Measurements from ENCODE around the gene TRAPPC11.
A peak's percentile ranks its signal among the peaks of the same experiment; 100 is the strongest.
"Not testable (repeated sequence)": the region's sequence is repeated elsewhere in the genome, so short reads cannot be mapped to it uniquely, and the experiment has no call there.

TRAPPC11 gene

DNA sequence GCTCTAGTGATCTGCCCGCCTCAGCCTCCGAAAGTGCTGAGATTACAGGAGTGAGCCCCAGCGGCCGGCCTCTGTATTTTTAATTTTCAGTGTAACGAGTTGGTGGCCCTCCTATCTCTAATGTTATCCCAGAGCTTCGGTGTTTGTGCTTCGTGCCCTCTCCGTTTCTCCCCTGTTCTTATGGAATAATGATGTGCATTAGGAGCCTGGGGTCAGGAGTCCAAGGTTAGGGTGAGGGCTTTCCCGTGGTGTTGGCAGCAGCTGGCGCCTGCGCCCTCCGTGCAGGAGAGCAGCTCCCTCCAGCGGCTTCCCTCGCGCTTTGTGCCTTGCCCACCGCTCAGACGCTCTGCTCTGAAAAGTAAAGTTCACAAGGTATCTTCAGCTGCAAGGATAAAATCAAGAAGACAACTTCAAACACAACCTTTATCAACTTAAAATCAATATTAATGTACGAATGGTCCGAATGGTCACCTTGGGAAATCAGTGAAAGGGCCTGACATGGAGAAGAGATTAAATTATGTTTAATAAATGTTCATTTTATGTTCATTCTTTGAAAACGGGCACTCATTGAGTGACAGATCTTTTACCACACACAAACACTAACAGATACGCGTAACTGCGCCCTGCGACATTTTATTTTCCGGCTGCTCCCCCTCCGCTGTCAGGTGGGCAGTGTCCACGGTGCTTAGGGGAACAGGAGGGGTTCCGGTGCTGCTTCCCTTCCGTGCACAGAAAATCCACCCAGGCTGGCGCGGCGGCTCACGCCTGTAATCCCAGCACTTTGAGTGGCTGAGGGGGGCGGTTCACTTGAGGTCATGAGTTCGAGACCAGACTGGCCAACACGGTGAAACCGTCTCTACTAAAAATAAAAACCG lies 62.4 kb downstream of the TRAPPC11 start:
- peak; percentile 32 for DNase-seq (ENCODE audit: low spot score)

DNA sequence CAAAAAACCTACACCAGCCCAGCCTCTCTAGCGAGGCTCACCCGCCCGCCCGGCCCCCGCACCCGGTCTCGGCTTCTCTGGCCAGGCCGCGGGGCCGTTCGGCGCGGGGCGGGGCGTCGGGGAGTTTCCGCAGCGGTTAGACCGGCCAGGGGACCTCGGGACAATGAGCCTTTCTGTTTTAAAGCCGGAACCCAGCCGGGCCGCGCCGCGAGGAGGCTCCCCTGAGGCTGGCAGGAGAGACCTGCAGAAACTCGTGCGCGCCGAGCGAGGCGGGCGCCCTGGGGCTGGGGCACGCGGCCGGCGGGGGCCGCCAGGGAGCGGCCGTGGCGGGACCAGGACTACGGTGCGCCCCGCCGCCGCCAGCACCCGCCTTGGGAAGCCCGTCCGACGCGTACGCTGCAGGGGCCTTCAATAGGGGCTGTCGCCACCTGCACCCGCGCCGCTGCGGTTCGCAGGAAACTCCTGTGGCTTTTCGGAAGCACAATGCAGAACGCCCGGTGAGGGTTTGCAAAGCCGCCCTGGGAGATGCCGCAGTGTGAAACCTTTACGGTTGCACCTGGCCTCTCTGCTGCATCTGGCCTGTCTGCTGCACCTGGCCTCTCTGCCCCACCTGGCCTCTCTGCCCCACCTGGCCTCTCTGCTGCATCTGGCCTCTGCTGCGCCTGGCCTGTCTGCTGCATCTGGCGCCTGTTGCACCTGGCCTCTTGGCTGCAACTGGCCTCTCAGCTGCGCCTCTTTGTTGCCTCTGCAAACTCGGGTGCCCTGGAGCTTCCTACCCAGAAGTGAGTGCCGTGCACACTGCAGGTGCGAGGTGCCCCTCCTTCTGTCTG lies 63.9 kb downstream of the TRAPPC11 start:
- DNase-seq (ENCODE audit: low spot score), result peak; percentile 66

DNA sequence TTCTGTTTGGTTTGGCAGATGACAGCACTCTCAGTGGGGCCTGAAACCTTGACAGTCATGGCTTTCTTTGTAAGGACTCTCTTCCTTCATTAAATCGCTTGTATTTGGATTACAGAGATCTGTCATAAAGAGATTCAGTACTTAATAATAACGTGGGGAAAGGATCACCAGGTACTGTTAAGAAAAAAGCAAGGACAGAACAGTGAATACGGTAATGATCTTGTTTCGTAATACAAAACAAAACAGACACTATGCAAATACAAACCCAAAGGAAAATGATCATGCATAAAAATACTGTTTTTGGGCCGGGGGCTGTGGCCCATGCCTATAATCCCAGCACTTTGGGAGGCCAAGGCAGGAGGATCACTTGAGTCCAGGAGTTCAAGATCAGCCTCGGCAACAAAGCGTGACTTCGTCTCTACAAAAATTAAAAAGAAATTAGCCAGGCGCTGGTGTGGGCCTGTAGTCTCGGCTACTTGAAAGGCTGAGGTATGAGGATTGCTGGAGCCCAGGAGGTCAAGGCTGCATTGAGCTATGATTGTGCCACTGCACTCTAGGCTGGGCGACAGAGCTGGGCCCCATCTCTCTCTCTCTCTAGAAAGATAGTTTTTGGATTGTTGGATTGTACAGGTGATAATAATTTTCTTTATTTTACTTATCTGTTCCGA lies 64.6 kb downstream of the TRAPPC11 start:
- no peak for DNase-seq (ENCODE audit: low spot score)

DNA sequence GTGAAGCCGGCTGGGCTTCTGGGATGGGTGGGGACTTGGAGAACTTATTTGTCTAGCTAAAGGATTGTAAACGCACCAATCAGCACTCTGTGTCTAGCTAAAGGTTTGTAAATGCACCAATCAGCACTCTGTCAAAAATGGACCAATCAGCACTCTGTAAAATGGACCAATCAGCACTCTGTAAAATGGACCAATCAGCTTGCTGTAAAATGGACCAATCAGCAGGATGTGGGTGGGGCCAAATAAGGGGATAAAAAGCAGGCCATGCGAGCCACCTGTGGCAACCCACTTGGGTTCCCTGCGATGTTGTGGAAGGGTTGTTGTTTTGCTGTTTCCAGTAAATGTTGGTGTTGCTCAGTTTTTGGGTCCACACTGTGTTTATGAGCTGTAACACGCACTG lies 66.5 kb downstream of the TRAPPC11 start:
- not testable (repeated sequence) for DNase-seq (ENCODE audit: low spot score)

DNA sequence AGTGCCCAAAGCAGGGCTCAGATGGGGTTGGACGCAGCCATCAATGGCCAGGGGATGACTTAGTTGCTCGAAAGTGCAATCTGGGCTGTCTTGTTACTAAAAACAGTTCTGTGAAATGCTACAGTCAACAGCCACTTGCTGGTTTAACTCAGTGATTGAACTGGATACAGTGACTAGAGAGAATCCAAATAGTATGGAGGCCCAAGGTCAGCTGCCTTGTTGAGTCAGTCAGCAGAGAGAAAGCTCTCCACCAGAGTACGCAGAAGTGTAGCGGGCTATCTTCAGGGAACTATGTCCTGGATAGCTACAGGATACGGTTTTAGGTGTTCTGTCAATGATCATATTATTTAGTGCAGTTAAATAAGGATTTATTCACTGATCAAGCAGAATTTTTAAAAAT lies 68.4 kb downstream of the TRAPPC11 start:
- DNase-seq (ENCODE audit: low spot score), result no peak

DNA sequence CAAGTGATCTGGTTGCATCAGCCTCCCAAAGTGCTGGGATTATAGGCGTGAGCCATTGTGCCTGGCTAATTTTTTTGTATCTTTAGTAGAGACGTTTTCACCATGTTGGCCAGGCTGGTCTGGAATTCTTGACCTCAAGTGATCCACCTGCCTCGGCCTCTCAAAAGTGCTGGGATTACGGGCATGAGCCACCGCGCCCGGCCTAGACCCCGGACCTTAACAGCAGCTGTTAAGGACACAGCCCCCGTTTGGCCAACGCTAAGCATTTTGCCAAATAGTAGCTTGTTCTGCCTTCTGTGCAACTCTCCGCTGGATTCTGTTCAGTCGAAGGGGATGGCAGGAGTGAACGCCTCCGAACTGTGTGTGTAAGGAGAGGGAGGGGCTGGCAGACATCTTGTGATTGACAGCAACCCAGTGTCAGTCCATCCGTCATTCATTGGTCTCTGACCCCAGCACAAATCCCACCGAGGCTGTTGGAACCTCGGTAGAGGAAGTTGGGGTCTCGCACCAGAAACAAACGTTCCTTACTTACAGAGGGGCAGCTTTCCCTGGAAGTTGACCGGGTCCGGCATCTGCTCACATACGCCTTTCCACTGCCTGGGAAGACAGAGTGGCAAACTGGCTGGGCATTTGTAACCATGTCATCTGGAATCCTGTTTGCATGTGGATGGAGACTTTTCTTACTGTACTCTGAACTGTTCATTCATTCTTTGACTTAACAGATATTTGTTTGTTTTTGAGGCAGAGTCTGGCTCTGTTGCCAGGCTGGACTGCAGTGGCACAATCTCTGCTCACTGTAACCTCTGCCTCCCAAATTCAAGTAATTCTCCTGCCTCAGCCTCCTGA lies 69.4 kb downstream of the TRAPPC11 start:
- no peak for DNase-seq (ENCODE audit: low spot score)

DNA sequence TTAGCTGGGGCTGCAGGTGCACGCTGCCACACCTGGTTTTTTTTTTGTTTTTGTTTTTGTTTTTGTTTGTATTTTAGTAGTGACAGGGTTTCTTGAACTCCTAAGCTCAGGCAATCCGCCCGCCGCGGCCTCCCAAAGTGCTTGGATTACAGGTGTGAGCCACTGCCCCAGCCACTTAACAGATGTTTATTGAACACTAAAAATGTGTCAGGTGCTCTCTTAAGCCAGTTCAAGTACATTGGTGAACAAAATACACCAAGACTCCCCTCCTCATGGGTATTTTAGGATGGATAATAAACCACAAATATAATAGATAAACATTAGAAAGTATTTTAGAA lies 69.9 kb downstream of the TRAPPC11 start:
- no peak for DNase-seq (ENCODE audit: low spot score)

DNA sequence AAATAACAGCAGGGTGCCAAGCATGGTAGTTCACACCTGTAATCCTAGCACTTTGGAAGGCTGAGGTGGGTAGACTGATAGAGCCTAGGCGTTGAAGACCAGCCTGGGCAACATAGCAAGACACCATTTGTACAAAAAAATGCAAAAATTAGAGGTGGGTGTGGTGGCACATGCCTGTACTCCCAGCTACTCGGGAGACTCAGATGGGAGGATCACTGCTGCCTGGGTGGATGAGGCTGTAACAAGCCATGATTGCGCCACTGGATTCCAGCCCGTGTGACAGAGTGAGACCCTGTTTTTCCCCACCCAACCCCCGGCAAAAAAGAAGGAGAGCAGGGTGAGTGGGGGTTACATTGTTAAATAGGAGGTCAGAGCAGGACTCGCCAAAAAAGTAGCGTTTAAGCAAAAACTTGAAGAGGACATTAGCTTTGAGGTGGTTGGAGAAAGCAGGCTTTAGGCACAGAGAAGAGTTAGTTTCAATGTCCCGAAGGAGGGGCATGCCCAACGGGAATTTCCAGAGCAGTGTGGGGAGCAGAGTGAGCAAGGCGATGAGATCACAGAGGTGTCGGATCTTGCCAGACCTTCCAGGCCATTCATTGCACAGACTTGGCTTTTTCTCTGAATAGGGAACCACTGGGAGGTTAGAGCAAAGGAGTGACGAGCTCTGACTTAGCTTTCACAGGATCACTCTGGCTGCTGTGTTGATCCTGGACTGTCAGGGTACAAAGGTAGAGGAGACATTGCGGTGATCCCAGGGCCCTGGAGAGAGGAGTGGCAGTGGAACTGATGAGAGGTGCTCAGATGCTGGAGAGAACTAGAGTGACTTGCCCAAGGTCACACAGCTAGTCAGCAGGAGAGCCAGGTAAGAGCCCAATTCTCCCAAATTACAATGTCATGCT lies 70.6 kb downstream of the TRAPPC11 start:
- DNase-seq (ENCODE audit: low spot score), result no peak

DNA sequence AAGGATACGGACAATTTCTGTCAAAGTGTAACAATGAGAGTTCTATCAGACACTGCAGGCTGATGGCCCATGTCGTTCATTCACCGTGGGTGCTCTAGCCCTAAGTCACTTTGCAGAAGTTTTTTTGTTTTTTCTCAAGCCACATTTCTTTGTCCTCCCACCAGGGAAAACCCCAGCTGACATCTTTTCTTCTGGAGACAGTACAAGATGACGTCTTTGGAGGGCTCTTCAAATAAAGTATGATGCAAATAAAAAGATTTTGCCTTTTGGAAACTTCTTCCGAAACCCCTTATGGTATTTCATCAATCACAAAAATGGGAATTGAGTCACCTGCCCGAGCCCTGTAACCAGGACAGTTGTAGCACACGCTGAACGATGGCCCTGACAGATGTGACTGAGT lies 73.2 kb downstream of the TRAPPC11 start:
- DNase-seq (ENCODE audit: low spot score), result no peak

DNA sequence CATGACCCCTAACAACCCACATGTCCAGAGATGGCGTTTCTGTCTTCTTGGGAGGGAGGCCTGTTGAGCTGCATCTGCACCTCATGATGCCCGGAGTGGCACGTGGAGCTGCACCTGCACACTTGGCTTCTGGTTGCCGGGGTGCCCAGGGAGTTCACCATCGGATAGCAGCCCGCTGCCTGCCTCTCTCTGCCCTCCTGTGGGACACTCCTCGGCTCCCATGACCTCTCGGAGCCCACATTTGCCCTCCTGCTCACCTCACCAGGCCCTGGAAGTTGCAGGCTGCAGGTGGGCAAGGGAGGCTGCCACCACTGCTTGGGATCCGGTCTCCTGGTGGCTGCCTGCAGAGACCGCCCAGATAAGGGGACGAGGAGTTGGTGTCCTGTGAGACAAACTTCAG lies 74.1 kb downstream of the TRAPPC11 start:
- no peak for DNase-seq (ENCODE audit: low spot score)

DNA sequence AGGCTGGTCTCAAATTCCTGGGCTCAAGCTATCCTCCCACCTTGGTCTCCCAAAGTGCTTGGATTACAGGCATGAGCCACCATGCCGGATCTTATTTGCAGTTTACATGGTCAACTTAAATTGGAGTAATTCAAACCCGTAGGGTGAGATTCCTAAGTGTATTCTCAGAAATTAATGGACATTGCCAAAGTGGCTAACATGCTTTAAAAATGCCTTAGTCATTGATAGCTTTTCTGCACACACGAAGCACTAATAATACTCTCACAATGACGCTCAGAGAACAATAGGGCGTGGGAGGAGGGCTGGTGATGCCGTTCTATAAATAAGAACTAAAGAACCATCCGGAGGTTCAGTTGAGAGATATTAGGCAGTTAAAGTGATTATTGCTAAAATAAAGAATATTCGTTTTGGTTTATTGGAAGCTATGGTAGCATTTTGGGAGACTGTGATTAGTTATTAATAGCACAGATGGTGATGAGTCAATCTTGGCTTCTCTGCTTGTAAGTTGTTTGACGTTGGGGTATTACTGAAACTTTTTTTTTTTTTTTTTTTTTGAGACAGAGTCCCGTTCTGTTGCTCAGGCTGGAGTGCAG lies 79.1 kb downstream of the TRAPPC11 start:
- no peak for DNase-seq (ENCODE audit: low spot score)

DNA sequence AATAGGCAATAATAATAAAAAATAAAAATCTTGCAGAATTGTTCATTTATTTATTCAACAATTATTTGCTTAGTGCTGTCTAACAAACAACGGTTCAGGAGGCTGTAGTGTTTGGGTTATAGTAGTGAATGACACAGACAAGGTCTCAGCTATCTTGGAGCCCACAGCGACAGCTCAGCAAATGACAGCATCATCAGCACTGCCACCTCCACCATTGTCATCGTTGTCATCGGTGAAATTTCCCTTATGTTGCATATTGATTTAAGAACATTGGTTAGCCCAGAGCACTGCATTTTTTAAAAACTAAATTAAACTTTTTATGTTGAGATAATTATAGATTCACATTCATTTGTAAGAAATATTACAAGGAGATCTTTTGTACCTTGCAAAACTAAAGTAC lies 79.9 kb downstream of the TRAPPC11 start:
- DNase-seq (ENCODE audit: low spot score), result no peak

DNA sequence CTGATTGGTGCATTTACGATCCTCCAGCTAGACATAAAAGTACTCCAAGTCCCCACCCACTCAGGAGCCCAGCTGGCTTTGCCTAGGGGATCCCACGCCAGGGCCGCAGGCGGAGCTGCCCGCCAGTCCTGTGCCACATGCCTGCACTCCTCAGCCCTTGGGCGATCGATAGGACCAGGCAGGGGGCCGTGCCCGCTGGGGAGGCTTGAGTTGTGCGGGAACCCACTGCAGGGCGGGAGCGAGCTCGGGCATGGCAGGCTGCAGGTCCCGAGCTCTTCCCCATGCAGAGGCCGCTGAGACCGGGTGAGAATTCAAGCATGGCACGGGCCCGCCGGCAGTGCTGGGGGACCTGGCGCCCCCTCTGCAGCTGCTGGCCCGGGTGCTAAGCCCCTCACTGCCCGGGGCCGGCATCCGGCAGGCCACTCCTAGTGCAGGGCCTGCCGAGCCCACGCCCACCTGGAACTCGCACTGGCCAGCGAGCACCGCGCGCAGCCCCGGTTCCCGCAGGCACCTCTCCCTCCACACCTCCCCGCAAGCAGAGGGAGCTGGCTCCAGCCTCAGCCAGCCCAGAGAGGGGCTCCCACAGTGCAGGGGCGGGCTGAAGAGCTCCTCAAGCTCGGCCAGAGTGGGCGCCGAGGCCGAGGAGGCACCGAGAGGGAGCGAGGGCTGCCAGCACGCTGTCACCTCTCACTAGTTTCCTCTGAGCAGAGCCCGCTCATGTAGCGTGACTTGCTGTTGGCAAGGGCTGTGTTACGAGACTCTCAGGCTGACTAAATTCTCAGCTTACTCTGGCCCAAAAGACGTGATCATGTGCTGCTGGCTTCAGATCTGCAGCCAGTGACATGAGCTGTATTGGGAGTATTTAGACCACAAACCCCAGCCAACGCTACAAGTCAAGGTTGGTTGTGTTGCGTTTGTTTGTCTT lies 87.5 kb downstream of the TRAPPC11 start:
- DNase-seq (ENCODE audit: low spot score), result no peak

DNA sequence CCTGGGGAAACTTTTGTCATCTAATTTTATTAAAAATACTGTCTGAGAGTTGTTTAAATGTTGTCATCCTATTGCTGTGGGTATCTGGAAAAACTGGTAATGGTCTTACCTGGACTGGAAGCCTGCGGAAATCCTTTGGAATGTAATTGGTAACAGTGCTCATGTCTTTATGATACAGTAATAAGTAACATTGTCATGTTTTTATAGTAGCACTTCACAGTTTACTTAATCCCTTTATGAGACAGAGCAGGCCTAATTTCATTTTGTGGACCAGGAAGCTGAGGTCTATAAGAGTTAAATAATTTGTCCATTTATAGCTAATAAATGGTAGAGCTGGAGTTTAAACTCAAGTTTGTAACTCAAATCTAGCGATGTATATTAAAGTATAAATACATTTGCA lies 88.3 kb downstream of the TRAPPC11 start:
- no peak for DNase-seq (ENCODE audit: low spot score)

DNA sequence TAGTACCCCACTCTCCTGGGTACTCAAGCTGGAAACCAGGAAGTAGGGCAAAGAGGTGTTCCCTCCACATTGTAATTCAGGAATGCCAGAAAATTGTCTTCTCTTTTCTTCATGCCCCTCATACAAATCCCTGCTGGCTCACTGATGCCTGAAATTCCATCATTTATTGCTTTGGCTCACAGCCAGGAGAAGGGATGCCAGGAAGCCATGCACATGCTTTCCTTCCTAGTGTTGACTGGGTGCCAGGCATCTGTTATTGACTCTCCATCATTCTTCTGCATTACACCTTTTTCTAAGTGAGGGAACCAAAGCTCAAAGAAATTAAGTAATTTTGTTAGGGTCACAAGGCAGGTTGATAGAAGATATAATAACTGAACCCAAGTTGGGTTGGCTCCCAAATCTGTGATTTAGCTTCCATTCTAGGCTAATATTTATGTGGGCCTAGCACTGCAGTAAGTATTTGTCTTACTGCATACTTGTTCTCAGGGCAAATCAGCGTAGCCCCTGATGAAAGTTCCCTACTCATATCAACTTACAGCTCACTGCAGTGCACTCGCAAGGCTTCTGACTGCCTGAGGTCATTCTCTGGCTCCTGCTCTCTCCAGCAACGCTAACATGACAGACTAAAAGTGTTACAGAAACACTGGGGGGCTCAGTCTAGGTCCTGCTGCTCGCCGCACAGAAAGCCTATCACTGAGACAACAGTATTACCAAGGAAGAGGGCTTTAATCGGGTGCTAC lies 89.0 kb downstream of the TRAPPC11 start:
- DNase-seq (ENCODE audit: low spot score), result no peak

DNA sequence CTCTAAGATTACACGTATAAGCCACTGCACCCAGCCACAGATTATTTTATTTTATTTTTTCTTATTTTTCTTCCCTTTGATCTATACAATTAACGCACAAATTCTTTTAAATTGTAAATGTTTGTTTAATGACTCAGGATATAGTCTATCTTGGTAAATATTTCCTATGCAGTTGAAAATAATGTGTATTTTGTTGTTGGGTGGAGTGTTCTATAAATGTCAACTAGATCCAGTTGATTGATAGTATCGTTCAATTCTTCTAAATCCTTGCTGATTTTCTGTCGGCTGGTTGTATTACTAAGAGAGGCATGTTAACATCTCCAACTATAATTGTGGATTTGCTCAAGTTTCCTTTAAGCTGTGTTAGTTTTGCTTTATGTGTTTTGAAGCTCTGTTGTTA lies 92.0 kb downstream of the TRAPPC11 start:
- no peak for DNase-seq (ENCODE audit: low spot score)

DNA sequence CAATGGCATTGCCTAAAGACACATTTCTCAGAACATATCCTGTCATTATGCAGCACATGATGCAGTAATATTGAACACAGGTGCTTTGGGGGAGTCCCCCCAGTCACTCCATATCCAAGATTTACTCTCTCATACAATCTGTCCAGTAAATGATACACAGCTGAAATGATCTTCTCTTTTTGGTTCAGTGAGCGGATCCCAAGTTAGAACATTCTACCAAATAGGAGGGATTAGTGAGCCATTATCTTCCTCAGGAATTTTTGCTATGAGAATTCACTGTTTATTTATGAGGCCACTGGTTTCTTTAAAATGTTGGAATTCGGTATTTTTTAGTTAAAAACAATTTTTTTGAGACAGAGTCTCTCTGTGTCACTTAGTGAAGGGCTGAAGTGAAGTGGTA lies 96.5 kb downstream of the TRAPPC11 start:
- no peak for DNase-seq (ENCODE audit: low spot score)

DNA sequence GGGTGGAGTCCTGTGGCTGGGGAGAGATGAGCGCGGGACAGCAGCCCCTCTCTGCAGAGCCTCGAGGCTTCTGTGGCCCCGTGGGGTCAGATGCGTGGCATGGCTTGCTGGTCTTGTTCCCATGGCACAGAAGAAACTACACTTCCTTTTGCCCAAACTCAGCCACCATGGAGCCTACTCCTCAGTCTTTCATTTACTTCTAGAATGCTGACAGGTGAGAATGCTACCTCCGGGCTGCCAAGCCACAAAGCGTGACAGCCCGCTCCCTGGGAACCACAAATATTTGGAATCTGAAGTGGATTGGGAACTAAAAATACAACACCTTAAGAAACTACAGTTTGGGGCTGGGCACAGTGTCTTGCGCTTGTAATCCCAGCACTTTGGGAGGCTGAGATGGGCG lies 98.0 kb downstream of the TRAPPC11 start:
- no peak for DNase-seq (ENCODE audit: low spot score)

All from germinal center (tissue), 1 donor.